ENCODE data around the gene GEMIN8. TPM values are rescaled to one million over a fixed set of nuclear protein-coding genes. Genes with fewer than 3 reads are reported as not detected.
A peak's percentile ranks its signal among the peaks of the same experiment; 100 is the strongest.

Gene GEMIN8
- total RNA-seq, 1 experiment from 2014 or later: 14.8 TPM

DNA sequence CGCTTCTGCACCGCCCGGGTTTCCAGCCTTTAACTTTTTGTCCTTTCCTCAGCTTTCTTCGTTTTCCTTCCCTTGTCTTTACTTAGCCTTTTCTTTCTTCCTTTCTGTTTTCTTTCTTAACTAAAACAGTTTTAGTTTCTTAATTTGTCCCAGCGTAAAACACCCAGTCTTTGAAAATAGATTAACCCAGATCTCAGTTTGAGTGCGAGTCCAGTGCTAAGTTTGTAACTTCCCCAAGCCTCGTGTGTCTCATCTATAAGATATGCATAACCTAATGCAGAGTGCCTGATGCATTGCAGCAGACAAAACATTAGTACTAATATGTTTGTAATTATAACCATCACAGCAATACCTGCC lies 460 bp upstream of the GEMIN8 start:
- H2AFZ ChIP-seq (ENCODE audit: low read length): no peak overlapping the region

More for the DNA sequence above, 460 bp upstream of the GEMIN8 start:
- peaks cover 26% of the 10 kb centered on the region in 2 experiments for H3K9me3 Mint-ChIP-seq
- no peaks in the 10 kb centered on the region for H3K79me2 ChIP-seq (ENCODE audit: insufficient read depth, low read length)
- no peaks in the 10 kb centered on the region for H4K20me1 ChIP-seq (ENCODE audit: control insufficient read depth, insufficient read depth, insufficient read length)
- no peak overlapping the region for H2BK20ac ChIP-seq (ENCODE audit: low read depth, low read length, poor library complexity, severe bottlenecking)
- H2BK12ac ChIP-seq (ENCODE audit: insufficient read length, low read depth, low read length): no peak overlapping the region
- H3K23ac ChIP-seq (ENCODE audit: insufficient read length, low read depth, low read length): no peak overlapping the region
- H3K4ac ChIP-seq (ENCODE audit: low read depth, low read length): no peak overlapping the region; the same call in 1 of the 2 replicates
- peak overlapping the region; percentile 81 for H3K9ac ChIP-seq (ENCODE audit: extremely low read depth, insufficient read length, low read length)
- H3K9me3 ChIP-seq (ENCODE audit: control insufficient read depth, low read depth, low read length): no peaks in the 10 kb centered on the region
- no peak overlapping the region for H2BK15ac ChIP-seq (ENCODE audit: low read depth, low read length)
- H3K14ac ChIP-seq (ENCODE audit: insufficient read depth, low read length): no peak overlapping the region
- H3K4me1 Mint-ChIP-seq: peaks cover 34% of the 10 kb centered on the region in 2 experiments
- H3K18ac ChIP-seq (ENCODE audit: insufficient read length, low read depth, low read length): peak overlapping the region; percentile 87
- H3K4me2 ChIP-seq (ENCODE audit: insufficient read depth, insufficient read length, low read length): peak overlapping the region; percentile 86
- H2BK5ac ChIP-seq (ENCODE audit: insufficient read length, low read length): no peak overlapping the region
- H3K27me3 ChIP-seq (ENCODE audit: insufficient read depth, low read length): no peaks in the 10 kb centered on the region
- no peak overlapping the region for H3T11ph ChIP-seq (ENCODE audit: low read length)
- WGBS (ENCODE audit: extremely low coverage, insufficient read length, low lambda C conversion rate): no CpG with 5 or more reads among the region's 7 CpGs
- peak overlapping the region; percentile 91 to 97 (median 97); a peak in 6 of 7 replicates for H3K27ac Mint-ChIP-seq
- no peaks in the 10 kb centered on the region for H3K79me1 ChIP-seq (ENCODE audit: insufficient read depth, low read depth, low read length, poor library complexity, severe bottlenecking)
- no peak for DNase-seq
- H4K91ac ChIP-seq (ENCODE audit: insufficient read length, low read depth, low read length): no peak overlapping the region
- H3K4me3 Mint-ChIP-seq: peak overlapping the region; percentile 77 to 86
- H3K56ac ChIP-seq (ENCODE audit: insufficient read length, low read depth, low read length): no peak overlapping the region
- no peak overlapping the region for H4K8ac ChIP-seq (replicated peaks; ENCODE audit: insufficient read length, low read depth, low read length)
- H2AK5ac ChIP-seq (ENCODE audit: insufficient read length, low read length): no peak overlapping the region
- no peak overlapping the region for H3K27ac ChIP-seq (ENCODE audit: insufficient read length, low read depth, low read length)
- no peak overlapping the region for H2BK120ac ChIP-seq (ENCODE audit: low read depth, low read length, poor library complexity, severe bottlenecking)
- H3K23me2 ChIP-seq (ENCODE audit: insufficient read length, low read depth, low read length, poor library complexity, severe bottlenecking): no peaks in the 10 kb centered on the region
- peaks cover 8% of the 10 kb centered on the region; the same call in 1 of the 2 replicates for H3K4me1 ChIP-seq (ENCODE audit: insufficient read depth, low read length)
- H3K36me3 Mint-ChIP-seq (ENCODE audit: insufficient read depth in 1 of 3, low read depth in 3 of 3): peaks cover 0 to 5% (median 0%) of the 10 kb centered on the region in 3 experiments; a peak in 3 of 7 replicates
- no peaks in the 10 kb centered on the region for H3K27me3 Mint-ChIP-seq (ENCODE audit: low read depth)
- no peak overlapping the region for H4K5ac ChIP-seq (ENCODE audit: insufficient read length, low read depth, low read length)
- TF ChIP-seq, protein P1, sequence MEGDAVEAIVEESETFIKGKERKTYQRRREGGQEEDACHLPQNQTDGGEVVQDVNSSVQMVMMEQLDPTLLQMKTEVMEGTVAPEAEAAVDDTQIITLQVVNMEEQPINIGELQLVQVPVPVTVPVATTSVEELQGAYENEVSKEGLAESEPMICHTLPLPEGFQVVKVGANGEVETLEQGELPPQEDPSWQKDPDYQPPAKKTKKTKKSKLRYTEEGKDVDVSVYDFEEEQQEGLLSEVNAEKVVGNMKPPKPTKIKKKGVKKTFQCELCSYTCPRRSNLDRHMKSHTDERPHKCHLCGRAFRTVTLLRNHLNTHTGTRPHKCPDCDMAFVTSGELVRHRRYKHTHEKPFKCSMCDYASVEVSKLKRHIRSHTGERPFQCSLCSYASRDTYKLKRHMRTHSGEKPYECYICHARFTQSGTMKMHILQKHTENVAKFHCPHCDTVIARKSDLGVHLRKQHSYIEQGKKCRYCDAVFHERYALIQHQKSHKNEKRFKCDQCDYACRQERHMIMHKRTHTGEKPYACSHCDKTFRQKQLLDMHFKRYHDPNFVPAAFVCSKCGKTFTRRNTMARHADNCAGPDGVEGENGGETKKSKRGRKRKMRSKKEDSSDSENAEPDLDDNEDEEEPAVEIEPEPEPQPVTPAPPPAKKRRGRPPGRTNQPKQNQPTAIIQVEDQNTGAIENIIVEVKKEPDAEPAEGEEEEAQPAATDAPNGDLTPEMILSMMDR (conservative IDR thresholded peaks at IDR 0.05): no peak

Measured in H9 (cell line).